Kidney epithelial cell (primary cell): Measurements from ENCODE around the gene PIP4K2B. TPM values are rescaled to one million over a fixed set of nuclear protein-coding genes. Genes with fewer than 3 reads are reported as not detected.

Source experiments
- DNase-seq: peaks from one replicate; pipeline ENCODE4 v3.0.0-alpha.2; 2010; ENCODE audit warnings: low read depth
- H3K27me3 ChIP-seq: 2 replicates; pipeline ENCODE4 v1.6.0; 2011; ENCODE audit warnings: low read length; ENCODE audit not compliant: control insufficient read depth, insufficient read depth
- H3K36me3 ChIP-seq: 2 replicates; pipeline ENCODE4 v1.5.1; 2011; ENCODE audit warnings: low read length; ENCODE audit not compliant: control insufficient read depth, insufficient read depth
- H3K4me3 ChIP-seq: 2 replicates; pipeline ENCODE4 v1.5.1; 2011; ENCODE audit warnings: low read depth, mild to moderate bottlenecking, control low read depth, low read length
- total RNA-seq: library from RNA; depleted of rRNA; stranded (reverse); fragments of >200 nt; gene quantifications from 2 replicates; pipeline ENCODE4 v1.2.3, GENCODE V29; 2015
- TF ChIP-seq, protein P1 (sequence below): IDR thresholded peaks from 2 replicates; pipeline ENCODE4 v1.5.1; 2011; ENCODE audit warnings: mild to moderate bottlenecking, moderate library complexity, low read length, control low read depth, inconsistent platforms; ENCODE audit not compliant: insufficient read depth, poor library complexity, severe bottlenecking

The PIP4K2B gene
- total RNA-seq, 1 donor from 2014 or later = 34.8 TPM

GRCh38 chr17:38719943-38720641 lies 79.3 kb downstream of the PIP4K2B start:
- TF ChIP-seq, protein P1, sequence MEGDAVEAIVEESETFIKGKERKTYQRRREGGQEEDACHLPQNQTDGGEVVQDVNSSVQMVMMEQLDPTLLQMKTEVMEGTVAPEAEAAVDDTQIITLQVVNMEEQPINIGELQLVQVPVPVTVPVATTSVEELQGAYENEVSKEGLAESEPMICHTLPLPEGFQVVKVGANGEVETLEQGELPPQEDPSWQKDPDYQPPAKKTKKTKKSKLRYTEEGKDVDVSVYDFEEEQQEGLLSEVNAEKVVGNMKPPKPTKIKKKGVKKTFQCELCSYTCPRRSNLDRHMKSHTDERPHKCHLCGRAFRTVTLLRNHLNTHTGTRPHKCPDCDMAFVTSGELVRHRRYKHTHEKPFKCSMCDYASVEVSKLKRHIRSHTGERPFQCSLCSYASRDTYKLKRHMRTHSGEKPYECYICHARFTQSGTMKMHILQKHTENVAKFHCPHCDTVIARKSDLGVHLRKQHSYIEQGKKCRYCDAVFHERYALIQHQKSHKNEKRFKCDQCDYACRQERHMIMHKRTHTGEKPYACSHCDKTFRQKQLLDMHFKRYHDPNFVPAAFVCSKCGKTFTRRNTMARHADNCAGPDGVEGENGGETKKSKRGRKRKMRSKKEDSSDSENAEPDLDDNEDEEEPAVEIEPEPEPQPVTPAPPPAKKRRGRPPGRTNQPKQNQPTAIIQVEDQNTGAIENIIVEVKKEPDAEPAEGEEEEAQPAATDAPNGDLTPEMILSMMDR = no peak
- DNase-seq = no peak
- peaks cover 2% of the 10 kb centered on the region for H3K36me3 ChIP-seq
- no peaks in the 10 kb centered on the region for H3K27me3 ChIP-seq
- no peak overlapping the region for H3K4me3 ChIP-seq

DNA sequence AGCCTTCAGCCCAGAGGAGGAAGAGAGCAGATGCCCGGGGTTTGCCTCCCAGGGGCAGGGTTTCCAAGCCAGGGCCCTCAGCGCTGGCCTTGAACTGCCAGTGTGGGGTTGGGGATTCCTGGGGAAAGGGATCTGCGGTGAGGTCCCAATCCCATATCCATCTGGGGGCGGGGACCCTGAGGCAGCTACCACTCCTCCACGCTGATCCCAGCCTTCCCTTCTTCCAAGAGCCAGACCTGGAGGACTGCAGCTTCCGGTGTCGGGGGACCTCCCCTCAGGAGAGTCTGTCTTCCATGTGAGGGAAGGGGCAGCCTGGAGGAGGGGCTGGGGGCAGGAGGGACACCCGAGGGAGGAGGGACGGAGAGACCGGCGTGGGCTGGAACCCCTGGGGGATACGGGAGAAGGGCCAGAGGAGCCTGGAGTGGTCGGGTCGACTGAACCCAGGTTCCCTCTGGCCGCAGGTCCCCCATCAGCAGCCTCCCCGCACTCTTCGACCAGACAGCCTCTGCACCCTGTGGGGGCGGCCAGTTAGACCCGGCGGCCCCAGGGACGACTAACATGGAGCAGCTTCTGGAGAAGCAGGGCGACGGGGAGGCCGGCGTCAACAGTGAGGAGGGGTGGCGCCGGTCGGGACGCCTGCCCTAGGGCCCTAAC lies 79.9 kb downstream of the PIP4K2B start:
- Histone ChIP-seq H3K4me3 (no peak overlapping the region), H3K36me3 (peaks cover 2% of the 10 kb centered on the region), H3K27me3 (no peaks in the 10 kb centered on the region)
- DNase-seq = no peak
- TF ChIP-seq, protein P1 = no peak

- H3K27me3 ChIP-seq = no peaks in the 10 kb centered on the region
- H3K4me3 ChIP-seq = no peak overlapping the region
- TF ChIP-seq, protein P1 = no peak
- peaks cover 4% of the 10 kb centered on the region for H3K36me3 ChIP-seq
- no peak for DNase-seq
Measured at GRCh38 chr17:38717139-38717745, 82.1 kb downstream of the PIP4K2B start.

GRCh38 chr17:38716368-38717005 lies 82.9 kb downstream of the PIP4K2B start:
- peaks cover 4% of the 10 kb centered on the region for H3K36me3 ChIP-seq
- TF ChIP-seq, protein P1 = no peak
- no peak overlapping the region for H3K4me3 ChIP-seq
- DNase-seq = no peak
- H3K27me3 ChIP-seq = no peaks in the 10 kb centered on the region

Other genes with a start within 250 kb of the PIP4K2B start
- 0.27 and 0.84 TPM in 2 replicates for gene SRCIN1, start 193.6 kb downstream of the PIP4K2B start, total RNA-seq
- gene EPOP, start 124.6 kb downstream of the PIP4K2B start, total RNA-seq = 6.2 and 6.4 TPM in 2 replicates
- 42.7 and 46.7 TPM in 2 replicates for gene MLLT6, start 94.3 kb downstream of the PIP4K2B start, total RNA-seq
- 3.4 and 4.1 TPM in 2 replicates for gene CISD3, start 69.2 kb downstream of the PIP4K2B start, total RNA-seq
- gene PCGF2, start 51.2 kb downstream of the PIP4K2B start, total RNA-seq = 20.8 and 25.1 TPM in 2 replicates
- 166 TPM in 2 replicates for gene PSMB3, start 46.8 kb downstream of the PIP4K2B start, total RNA-seq
- 13.9 and 14.4 TPM in 2 replicates for gene CWC25, start 25.8 kb upstream of the PIP4K2B start, total RNA-seq
- 1,506 and 1,881 TPM in 2 replicates for gene RPL23, start 54.2 kb upstream of the PIP4K2B start, total RNA-seq
- 201 and 247 TPM in 2 replicates for gene LASP1, start 70.5 kb upstream of the PIP4K2B start, total RNA-seq
- gene FBXO47, start 167.8 kb upstream of the PIP4K2B start, total RNA-seq = not detected in 2 replicates